Fibroblast of pulmonary artery (primary cell): ENCODE data around the gene POU3F1.

Experiments
- DNase-seq: peaks from one replicate; pipeline ENCODE4 v3.0.0-alpha.2; 2010; ENCODE audit warnings: low read depth
- H3K4me3 ChIP-seq: replicated peaks from 2 replicates; pipeline ENCODE4 v1.5.1; 2011; ENCODE audit warnings: low read depth, mild to moderate bottlenecking, control low read depth, low read length, moderate library complexity
- TF ChIP-seq, protein P1 (sequence below): IDR thresholded peaks from 2 replicates; pipeline ENCODE4 v1.5.1; 2011; ENCODE audit warnings: mild to moderate bottlenecking, control low read depth, low read length, inconsistent platforms; ENCODE audit errors: missing control alignments

The POU3F1 gene

DNA sequence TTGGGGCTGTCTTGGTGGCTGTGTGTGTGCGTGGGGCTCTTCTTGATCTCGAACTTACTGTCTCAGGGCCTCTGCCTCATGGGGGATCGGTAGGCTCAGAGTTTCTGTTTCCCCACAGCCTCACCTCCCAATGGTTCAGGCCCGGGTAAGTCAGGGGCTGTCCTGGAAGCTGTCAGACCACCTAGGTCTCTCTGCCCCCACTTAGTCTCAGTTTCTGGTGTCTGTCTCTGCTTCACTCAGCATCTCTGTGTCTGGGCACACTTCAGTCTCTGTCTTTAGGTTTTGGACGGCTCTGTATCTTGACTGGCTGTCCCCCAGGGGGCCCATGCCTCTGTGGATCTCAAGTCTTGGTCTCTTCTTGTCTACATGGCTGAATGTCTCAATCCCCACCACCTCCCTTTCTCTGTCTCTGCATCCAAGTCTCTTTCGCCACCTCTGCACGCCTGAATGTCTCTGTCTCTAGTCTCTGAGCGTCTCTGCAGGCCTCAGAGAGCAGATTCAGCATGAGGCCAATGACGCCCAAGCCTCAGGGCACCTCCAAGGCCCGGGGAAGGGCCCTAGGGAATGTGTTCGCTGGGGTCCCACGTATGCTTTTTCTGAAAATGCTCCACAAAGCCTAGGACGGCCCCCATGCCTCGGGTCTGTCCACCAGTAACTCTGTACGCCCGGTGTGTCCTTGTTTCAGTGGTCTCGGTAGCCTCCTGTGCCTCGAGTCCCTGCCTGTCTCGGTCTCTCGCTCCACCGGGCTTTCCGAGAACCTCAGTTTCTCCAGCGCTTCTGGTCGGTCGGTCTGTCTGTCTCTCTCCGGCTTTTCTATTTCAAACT, 42.1 kb downstream of the POU3F1 start:
- TF ChIP-seq, protein P1, sequence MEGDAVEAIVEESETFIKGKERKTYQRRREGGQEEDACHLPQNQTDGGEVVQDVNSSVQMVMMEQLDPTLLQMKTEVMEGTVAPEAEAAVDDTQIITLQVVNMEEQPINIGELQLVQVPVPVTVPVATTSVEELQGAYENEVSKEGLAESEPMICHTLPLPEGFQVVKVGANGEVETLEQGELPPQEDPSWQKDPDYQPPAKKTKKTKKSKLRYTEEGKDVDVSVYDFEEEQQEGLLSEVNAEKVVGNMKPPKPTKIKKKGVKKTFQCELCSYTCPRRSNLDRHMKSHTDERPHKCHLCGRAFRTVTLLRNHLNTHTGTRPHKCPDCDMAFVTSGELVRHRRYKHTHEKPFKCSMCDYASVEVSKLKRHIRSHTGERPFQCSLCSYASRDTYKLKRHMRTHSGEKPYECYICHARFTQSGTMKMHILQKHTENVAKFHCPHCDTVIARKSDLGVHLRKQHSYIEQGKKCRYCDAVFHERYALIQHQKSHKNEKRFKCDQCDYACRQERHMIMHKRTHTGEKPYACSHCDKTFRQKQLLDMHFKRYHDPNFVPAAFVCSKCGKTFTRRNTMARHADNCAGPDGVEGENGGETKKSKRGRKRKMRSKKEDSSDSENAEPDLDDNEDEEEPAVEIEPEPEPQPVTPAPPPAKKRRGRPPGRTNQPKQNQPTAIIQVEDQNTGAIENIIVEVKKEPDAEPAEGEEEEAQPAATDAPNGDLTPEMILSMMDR, result no peak
- peak overlapping the region; percentile 90 for H3K4me3 ChIP-seq
- DNase-seq, result no peak

DNA sequence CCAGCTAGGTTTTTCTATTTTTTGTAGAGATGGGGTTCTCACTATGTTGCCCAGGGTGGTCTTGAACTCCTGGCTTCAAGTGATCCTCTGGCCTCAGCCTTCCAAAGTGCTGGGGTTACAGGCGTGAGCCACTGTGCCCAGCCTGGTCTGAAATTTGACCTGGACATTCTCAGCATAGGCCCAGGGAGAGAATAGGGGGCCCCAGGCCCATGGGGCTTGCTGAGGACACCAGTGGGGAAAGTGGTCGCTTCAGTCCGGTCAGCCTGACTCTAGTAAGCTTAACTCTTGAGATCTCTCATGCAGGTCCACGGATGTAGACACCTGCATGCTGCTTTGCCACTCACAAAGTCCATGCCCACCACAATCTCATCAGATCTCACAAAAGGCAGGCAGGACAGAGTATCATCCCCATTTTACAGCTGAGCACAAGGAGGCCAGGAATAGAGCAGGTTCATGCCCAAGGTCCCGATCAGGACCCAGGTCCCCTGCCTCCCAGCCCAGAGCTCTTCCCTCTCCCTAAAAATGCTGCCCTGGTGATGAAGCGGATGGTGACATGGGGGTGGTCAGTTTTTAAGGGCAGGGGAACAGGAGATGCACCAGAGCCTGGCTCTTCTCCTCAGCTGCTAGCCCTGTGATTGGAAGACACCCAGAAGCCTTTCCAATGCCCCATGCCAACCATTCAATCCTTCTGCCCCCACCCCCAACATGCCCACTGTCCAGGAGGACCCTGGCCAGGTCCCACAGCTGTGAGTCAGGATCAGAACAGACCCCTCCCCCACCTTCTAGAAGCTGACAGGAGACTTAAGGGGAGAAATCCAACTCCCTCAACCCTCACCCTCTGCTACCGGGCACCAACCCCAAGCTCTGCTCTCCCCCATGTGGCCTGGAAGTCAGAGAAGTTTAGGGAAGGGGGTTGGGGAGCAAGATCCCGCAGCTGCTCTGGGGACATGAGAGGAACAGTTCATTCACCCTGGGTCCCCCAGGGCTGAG, 43.0 kb downstream of the POU3F1 start:
- DNase-seq, result no peak
- TF ChIP-seq, protein P1, result no peak
- H3K4me3 ChIP-seq, result peak overlapping the region; percentile 90

DNA sequence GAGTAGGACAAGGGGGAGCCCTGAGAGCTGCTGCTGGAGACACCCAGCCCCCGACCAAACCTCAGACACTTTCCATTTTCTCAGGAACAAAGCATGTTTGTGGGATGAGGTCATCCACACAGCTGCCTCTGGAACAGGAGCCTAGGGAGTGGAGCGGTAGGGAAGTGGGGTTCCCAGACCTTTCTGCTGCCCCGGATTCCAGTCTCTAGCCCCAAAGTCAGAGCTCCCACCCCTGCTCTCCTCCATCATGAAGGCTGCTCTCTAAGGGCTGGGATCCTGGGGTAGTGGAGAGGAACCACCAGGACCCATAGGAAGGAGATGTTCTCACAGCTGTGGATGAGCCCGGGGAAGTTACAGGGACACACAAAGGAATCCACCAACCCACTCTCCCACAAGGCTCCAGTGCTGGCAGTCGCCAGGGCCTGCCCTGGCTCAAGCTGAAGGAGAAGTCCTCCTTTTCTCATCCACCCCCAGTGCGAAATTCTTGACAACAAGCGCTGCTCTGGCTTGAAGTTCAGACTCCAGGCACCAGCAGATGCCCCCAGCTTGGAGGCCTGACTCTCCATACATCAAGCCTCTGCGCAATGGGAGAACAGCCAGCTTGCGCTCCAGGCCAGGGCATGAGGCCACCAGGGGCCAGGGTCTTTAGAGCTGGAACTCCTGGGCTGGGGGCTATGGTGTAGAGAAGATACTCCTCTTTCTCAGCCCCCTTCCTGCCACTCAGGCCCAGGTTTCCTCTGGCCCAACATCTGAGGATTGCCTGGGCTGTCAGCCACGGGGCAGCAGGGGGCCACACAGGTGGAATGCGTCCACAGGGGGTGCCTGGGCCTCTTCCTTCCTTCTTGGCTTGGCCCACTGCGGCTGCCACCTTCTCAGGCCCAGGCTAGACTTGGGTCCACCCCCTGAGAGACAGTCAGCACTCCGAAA, 45.8 kb downstream of the POU3F1 start:
- H3K4me3 ChIP-seq, result peak overlapping the region; percentile 35
- TF ChIP-seq, protein P1, result no peak
- DNase-seq, result peak; percentile 86

DNA sequence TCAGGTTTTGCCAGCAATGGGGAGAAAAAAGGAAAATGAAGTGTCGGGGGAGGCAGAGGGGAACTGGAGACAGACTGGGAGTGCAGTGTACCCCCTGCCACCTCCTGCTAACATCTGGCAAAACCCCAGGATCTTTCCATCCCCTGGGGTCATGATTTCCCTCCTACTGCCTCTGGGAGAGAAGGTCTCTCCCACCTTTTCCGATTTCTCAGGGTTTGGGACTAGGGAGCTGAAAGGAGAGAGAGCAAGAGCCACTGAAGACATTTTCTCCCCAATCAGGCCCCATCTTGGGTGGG, 46.4 kb downstream of the POU3F1 start:
- DNase-seq, result no peak
- TF ChIP-seq, protein P1, result no peak
- H3K4me3 ChIP-seq, result peak overlapping the region; percentile 35

DNA sequence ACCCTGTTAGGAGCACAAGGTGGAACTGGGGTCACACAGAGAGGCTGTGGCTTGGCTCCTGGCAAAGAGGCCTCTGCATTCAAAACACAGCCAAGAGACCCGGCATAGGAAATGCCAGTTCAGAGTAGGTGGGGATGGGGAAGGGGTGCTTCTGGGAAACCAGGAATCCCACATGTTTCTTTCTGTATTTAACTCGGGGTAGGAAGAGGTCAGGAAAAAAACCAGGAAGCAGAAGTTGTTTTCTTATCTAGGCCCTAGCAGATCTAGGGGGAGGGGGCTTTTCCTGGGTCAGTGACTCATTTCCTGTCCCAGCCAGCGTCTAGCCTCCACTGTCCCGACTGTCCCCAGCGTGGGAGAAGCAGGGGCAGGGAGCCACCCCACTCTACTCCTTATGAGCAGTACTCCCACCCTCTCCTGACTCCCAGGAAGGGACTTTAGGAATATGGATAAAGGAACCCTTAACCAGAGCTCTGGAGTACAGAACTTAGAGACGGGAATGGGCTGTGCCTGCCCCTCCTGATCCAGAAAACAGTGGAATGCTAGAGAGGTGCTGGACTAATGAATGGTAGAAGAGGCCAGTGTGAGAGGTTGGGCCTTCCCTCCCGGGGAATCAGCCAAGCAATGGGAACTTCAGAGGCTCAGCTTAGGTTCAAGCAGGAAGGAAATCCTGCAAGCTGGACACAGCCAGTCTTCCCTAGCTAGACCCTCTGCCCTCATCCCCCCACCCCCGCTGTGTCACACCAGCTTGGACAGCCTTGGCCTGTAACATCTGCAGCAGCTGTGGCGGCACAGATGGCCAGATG, 47.0 kb downstream of the POU3F1 start:
- TF ChIP-seq, protein P1, result no peak
- peak overlapping the region; percentile 35 for H3K4me3 ChIP-seq
- peak; percentile 76 for DNase-seq
